Tibial artery (tissue), 4 donors: ENCODE results near the gene RETREG1.

ENCODE experiments used
- DNase-seq, 2 donors: peaks; one replicate each; pipeline ENCODE4 v3.0.0-alpha.2; 2019
- H3K27ac ChIP-seq, 2 donors: fragments of 200-600 bp; sonication (generic) in 1 of 2; 1 replicate in 1 of 2; 2 replicates in 1 of 2; pipeline ENCODE4 v1.5.1; 2018 to 2019; ENCODE audit warnings: mild to moderate bottlenecking in 1 of 2
- H3K27me3 ChIP-seq, 2 donors: fragments of 200-600 bp; sonication (generic) in 1 of 2; one replicate each; pipeline versions ENCODE4 v1.5.1 to v1.6.0; 2016 to 2019
- H3K36me3 ChIP-seq, 3 donors: fragments of 200-600 bp; sonication (generic) in 2 of 3; one replicate each; pipeline ENCODE4 v1.5.1; 2016 to 2019; ENCODE audit warnings: mild to moderate bottlenecking in 2 of 3
- H3K4me1 ChIP-seq, 4 donors: fragments of 200-600 bp; sonication (generic) in 2 of 4; 1 replicate in 3 of 4; 2 replicates in 1 of 4; pipeline ENCODE4 v1.5.1; 2016 to 2019
- H3K4me3 ChIP-seq, 2 donors: fragments of 200-600 bp; sonication (generic) in 1 of 2; 1 replicate in 1 of 2; 2 replicates in 1 of 2; pipeline ENCODE4 v1.5.1; 2018 to 2019; ENCODE audit warnings: mild to moderate bottlenecking in 2 of 2
- H3K9me3 ChIP-seq, 3 donors: fragments of 200-600 bp; sonication (generic) in 1 of 3; one replicate each; pipeline ENCODE4 v1.5.1; 2016 to 2019
- CTCF ChIP-seq, 2 experiments: fragments of 200-600 bp in 1 of 2; fragments of 450-650 bp in 1 of 2; IDR thresholded peaks; one replicate each; pipeline ENCODE4 v1.5.1; 2017 to 2019; ENCODE audit warnings: antibody characterized with exemption in 2 of 2, mild to moderate bottlenecking in 1 of 2, moderate library complexity in 1 of 2
- intact Hi-C: fragments of 100-400 bp; cut with DNase I; formaldehyde crosslinking; loops from one replicate; pipeline ENCODE4 v1.15.0; 2023; ENCODE audit warnings: low total_unique reads

Gene RETREG1

GRCh38 chr5:16485656-16486055 is 131.1 kb downstream of the RETREG1 start:
- Histone ChIP-seq H3K27me3 (peaks cover 0 to 4% of the 10 kb centered on the region in 2 donors), H3K36me3 (no peaks in the 10 kb centered on the region), H3K9me3 (no peaks in the 10 kb centered on the region), H3K27ac (no peak overlapping the region), H3K4me1 (no peaks in the 10 kb centered on the region), H3K4me3 (no peak overlapping the region)
- no peak for DNase-seq
- intact Hi-C loops: loop anchor here (10.0 kb wide), 1 partner anchor 719 kb away; no protein-coding TSS in a partner anchor
- TF ChIP-seq CTCF (IDR thresholded peaks at IDR 0.05): no peak

DNA sequence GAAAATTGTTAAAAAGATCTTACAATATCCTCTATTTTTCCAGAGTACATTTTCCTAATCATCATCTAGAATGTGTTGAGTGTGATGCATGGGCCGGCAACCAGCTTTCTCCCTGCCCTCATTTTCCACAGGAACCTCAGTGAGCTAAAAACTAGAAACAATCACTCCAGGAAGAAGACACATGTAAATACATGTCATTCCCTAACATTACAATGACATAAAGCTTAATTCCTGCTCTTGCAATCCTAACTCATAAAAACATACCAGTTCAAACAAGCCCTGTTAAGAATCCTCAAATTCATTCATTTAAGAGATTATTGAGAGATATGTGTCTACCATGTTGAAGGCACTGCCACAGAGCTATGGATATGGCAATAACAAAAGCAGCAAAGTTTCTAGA is 132.7 kb downstream of the RETREG1 start:
- no peak for DNase-seq
- Histone ChIP-seq H3K4me1 (no peaks in the 10 kb centered on the region), H3K36me3 (no peaks in the 10 kb centered on the region), H3K27me3 (peaks cover 0 to 4% of the 10 kb centered on the region in 2 donors), H3K9me3 (no peaks in the 10 kb centered on the region), H3K4me3 (no peak overlapping the region), H3K27ac (no peak overlapping the region)
- intact Hi-C loops: loop anchor here (10.0 kb wide), 1 partner anchor 721 kb away; no protein-coding TSS in a partner anchor
- TF ChIP-seq CTCF (IDR thresholded peaks at IDR 0.05): no peak

DNA sequence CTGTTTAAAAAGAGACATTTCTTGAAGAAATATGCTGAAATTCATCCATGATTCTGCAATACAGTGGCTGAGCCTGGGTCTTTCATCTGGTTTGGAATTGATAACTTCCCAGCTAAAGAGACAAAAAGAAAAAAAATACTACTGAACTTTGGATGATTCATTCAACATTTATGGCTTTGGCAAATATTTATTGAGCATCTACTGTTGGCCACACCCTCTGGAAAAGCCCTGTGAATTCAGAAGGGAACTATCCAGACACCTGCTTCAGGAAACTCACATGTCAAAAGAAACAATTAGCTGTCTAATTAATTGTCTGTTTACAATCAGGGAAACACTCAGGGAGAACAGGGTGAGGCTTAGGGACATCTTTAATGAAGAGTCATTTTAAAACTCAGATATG is 133.4 kb downstream of the RETREG1 start:
- Histone ChIP-seq H3K9me3 (no peaks in the 10 kb centered on the region), H3K27ac (no peak overlapping the region), H3K4me1 (no peaks in the 10 kb centered on the region), H3K36me3 (no peaks in the 10 kb centered on the region), H3K27me3 (peaks cover 0 to 4% of the 10 kb centered on the region in 2 donors), H3K4me3 (no peak overlapping the region)
- DNase-seq: no peak
- intact Hi-C loops: loop anchor here (10.0 kb wide), 1 partner anchor 721 kb away; no protein-coding TSS in a partner anchor
- no peak for TF ChIP-seq CTCF (IDR thresholded peaks at IDR 0.05)

DNA sequence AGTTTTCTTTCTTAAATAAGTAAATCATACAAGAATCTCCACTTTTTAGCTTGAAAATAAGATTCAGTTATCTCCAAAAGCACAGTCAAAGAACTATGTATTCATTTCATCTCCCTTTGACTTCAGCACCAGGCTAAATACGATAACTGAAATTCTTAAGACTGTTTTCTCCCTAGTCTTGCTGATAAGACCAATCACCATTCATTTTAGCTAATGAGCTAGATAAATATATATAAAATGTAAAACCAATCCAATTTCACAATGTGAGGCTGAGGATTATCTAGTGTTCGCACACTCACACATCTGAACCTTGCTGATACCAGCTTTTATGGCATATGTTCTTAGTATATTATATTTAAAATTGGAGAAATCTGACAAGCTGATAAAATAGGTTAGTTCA is 133.9 kb downstream of the RETREG1 start:
- Histone ChIP-seq H3K4me1 (no peaks in the 10 kb centered on the region), H3K9me3 (no peaks in the 10 kb centered on the region), H3K27me3 (peaks cover 0 to 4% of the 10 kb centered on the region in 2 donors), H3K27ac (no peak overlapping the region), H3K36me3 (no peaks in the 10 kb centered on the region), H3K4me3 (no peak overlapping the region)
- DNase-seq: no peak
- intact Hi-C loops: loop anchor here (10.0 kb wide), 1 partner anchor 722 kb away; no protein-coding TSS in a partner anchor
- TF ChIP-seq CTCF (IDR thresholded peaks at IDR 0.05): no peak

- no peak for TF ChIP-seq CTCF (IDR thresholded peaks at IDR 0.05)
- H3K36me3 ChIP-seq: no peaks in the 10 kb centered on the region
- no peaks in the 10 kb centered on the region for H3K9me3 ChIP-seq
- peaks cover 0 to 4% of the 10 kb centered on the region in 2 donors for H3K27me3 ChIP-seq
- H3K4me1 ChIP-seq: no peaks in the 10 kb centered on the region
- no peak overlapping the region for H3K4me3 ChIP-seq
- intact Hi-C loops: loop anchor here (10.0 kb wide), 1 partner anchor 724 kb away; no protein-coding TSS in a partner anchor
- no peak for DNase-seq
- no peak overlapping the region for H3K27ac ChIP-seq
Measured at GRCh38 chr5:16480821-16481538, 135.8 kb downstream of the RETREG1 start.
